ENCODE results near the gene SATB2. TPM values are rescaled to one million over a fixed set of nuclear protein-coding genes. Genes with fewer than 3 reads are reported as not detected.

Gene SATB2
- total and polyA plus RNA-seq, 12 donors = 3.4 to 18.3 (median 10.1) TPM

DNA sequence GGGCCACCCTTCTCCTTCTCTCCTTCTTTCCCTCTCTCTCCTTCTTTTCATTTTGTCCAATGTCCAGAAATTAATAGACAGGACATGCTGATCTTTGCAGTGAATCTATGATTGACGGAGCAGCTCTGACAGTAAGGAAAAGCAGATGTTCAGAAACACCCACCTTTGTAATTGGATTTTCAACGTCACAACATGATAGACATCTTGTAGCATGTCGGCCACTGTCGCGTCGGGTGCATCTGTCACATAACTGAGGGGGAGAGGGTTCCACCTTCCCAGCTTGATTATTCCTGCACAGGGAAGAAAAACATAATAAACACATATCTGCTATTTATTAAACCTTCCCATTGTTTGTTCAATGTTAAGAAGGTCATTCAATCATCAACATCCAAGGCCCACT lies 76.2 kb downstream of the SATB2 start:
- intact Hi-C loops (cut with DNase I) = no loop called here
- H3K4me3 ChIP-seq = no peak overlapping the region
- WGBS, 4 donors = 76 to 82% (median 78%) methylated on average over 6 of the region's 6 CpGs
- TF ChIP-seq, protein P1, sequence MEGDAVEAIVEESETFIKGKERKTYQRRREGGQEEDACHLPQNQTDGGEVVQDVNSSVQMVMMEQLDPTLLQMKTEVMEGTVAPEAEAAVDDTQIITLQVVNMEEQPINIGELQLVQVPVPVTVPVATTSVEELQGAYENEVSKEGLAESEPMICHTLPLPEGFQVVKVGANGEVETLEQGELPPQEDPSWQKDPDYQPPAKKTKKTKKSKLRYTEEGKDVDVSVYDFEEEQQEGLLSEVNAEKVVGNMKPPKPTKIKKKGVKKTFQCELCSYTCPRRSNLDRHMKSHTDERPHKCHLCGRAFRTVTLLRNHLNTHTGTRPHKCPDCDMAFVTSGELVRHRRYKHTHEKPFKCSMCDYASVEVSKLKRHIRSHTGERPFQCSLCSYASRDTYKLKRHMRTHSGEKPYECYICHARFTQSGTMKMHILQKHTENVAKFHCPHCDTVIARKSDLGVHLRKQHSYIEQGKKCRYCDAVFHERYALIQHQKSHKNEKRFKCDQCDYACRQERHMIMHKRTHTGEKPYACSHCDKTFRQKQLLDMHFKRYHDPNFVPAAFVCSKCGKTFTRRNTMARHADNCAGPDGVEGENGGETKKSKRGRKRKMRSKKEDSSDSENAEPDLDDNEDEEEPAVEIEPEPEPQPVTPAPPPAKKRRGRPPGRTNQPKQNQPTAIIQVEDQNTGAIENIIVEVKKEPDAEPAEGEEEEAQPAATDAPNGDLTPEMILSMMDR (IDR thresholded peaks at IDR 0.05) = no peak
- TF ChIP-seq POLR2A (IDR thresholded peaks at IDR 0.05) = no peak
- no peak for DNase-seq
- no peaks in the 10 kb centered on the region for H3K4me1 ChIP-seq (replicated peaks in 1 of 2)
- H3K36me3 ChIP-seq (replicated peaks in 1 of 2) = no peaks in the 10 kb centered on the region
- no peaks in the 10 kb centered on the region for H3K9me3 ChIP-seq (replicated peaks in 1 of 3)
- no peaks in the 10 kb centered on the region for H3K27me3 ChIP-seq
- H3K27ac ChIP-seq = no peak overlapping the region

DNA sequence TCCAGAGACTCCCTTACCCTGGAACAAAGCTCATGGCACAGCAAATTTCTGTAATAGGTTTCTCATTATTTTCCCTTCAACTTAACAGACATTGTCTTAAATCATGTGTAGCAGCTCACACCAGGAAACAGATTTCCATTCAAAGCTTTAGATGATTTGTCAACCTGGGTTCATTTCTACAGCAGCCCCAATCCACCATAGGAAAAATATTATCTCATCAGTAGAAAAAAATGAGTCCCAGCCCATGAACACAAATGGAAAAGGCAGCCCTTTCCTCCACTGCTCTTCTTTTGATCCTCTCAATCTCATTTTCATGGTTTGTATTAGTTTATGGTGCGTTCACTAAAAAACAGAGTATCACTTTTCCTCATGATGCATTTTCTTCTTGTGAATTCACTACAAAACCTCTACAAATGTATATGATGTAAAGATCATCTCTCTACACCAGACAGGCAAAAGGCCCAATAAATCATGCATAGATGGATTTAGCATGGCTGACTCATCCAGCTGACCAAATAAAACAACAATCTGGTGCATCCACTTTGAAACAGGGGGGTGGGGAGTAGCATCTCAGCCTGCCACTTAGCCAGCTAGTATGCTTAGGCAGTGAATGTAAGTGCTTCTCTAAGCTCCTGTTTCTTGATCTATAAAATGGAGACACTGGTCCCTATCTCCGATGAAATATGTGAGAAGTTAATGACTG lies 78.6 kb downstream of the SATB2 start:
- no peak for DNase-seq
- WGBS, 4 donors = 90 to 98% (median 96%) methylated on average over 2 of the region's 2 CpGs

DNA sequence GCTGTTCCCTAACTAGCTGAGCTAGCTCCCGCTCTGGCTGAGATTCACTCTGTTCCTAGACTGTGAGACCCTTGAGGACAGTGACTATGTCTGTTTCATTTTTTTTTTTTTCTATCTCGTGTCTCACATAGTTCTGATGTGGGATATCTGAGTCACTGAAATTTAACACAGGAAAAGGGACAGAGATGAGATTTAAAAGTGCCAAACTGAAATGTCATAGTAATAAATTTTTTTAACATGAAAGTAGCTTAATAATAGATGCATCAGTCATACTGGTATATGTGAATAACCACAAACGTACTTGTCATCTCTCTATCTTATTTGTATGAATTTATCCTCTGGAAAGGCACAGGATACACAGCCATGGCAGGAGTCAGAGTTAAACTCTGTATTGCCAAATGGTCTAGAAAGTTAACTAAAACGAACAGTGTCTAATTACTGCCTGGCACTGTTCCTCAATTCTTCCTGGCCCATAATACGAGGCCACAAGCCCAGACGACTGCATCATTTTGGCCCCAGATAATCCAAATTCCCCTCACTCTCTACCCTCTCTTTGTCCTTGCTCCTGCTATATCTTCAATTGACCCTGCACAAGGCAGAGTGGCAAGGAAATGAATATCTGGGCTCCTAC lies 87.5 kb downstream of the SATB2 start:
- Histone ChIP-seq H3K9me3 (replicated peaks in 1 of 3) (no peaks in the 10 kb centered on the region), H3K4me3 (no peak overlapping the region), H3K27ac (no peak overlapping the region), H3K36me3 (replicated peaks in 1 of 2) (no peaks in the 10 kb centered on the region), H3K4me1 (replicated peaks in 1 of 2) (no peaks in the 10 kb centered on the region), H3K27me3 (no peaks in the 10 kb centered on the region)
- WGBS, 4 donors = 48 to 63% (median 60%) methylated on average over 6 of the region's 6 CpGs
- DNase-seq = peak in 1 of 7 donors; percentile 8
- no peak for TF ChIP-seq POLR2A (IDR thresholded peaks at IDR 0.05)
- TF ChIP-seq, protein P1 (IDR thresholded peaks at IDR 0.05) = no peak
- intact Hi-C loops (cut with DNase I) = no loop called here

More for the DNA sequence above, 78.6 kb downstream of the SATB2 start:
- Histone ChIP-seq H3K4me3 (no peak overlapping the region), H3K36me3 (replicated peaks in 1 of 2) (no peaks in the 10 kb centered on the region), H3K9me3 (replicated peaks in 1 of 3) (no peaks in the 10 kb centered on the region), H3K27me3 (no peaks in the 10 kb centered on the region), H3K27ac (no peak overlapping the region), H3K4me1 (replicated peaks in 1 of 2) (no peaks in the 10 kb centered on the region)
- intact Hi-C loops (cut with DNase I) = no loop called here
- no peak for TF ChIP-seq POLR2A (IDR thresholded peaks at IDR 0.05)
- TF ChIP-seq, protein P1 (IDR thresholded peaks at IDR 0.05) = no peak

DNA sequence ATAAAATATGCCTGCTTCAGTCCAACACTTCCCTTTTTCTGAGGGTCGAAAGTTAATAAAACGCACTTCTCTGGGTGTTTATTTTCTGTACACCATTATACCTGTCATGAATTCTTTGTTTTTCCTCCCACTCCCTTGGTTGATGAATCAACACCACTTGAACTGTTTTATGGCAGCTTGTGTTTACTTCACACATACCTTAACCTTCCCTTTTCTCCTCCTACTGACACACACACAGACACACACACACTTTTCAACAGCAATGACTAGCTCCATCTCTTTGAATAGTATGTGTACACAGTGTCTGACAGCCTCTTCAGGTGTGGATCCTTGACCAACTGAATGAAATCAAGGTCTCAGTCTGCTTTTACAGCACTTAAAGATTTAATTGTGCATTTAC lies 91.3 kb downstream of the SATB2 start:
- no peaks in the 10 kb centered on the region for H3K9me3 ChIP-seq (replicated peaks in 1 of 3)
- H3K4me3 ChIP-seq = no peak overlapping the region
- TF ChIP-seq POLR2A (IDR thresholded peaks at IDR 0.05) = no peak
- TF ChIP-seq, protein P1 (IDR thresholded peaks at IDR 0.05) = no peak
- no peak overlapping the region for H3K27ac ChIP-seq
- H3K4me1 ChIP-seq (replicated peaks in 1 of 2) = no peaks in the 10 kb centered on the region
- intact Hi-C loops (cut with DNase I) = no loop called here
- H3K36me3 ChIP-seq (replicated peaks in 1 of 2) = no peaks in the 10 kb centered on the region
- no peaks in the 10 kb centered on the region for H3K27me3 ChIP-seq
- WGBS, 4 donors = 60 to 79% (median 68%) methylated on average over 2 of the region's 2 CpGs
- DNase-seq = no peak
